H1 (cell line): Measurements from ENCODE around the gene SLC22A23. TPM values are rescaled to one million over a fixed set of nuclear protein-coding genes. Genes with fewer than 3 reads are reported as not detected.

Experiments used
- ATF2 ChIP-seq: IDR thresholded peaks from 2 replicates; pipeline ENCODE4 v1.6.1; 2012; ENCODE audit warnings: low read length, inconsistent platforms
- polyA plus RNA-seq, 7 experiments: library from polyadenylated mRNA; depleted of rRNA in 3 of 7; stranded (reverse) in 5 of 7; unstranded in 2 of 7; fragments of >200 nt in 5 of 7; fragments of 200-250 nt in 2 of 7; gene quantifications; 1 replicate in 5 of 7; 2 replicates in 1 of 7; 4 replicates in 1 of 7; pipeline versions ENCODE4 v1.2.1 to v1.2.3, GENCODE V29; 2011 to 2013; ENCODE audit warnings: missing spikeins in 2 of 7, mixed read lengths in 2 of 7
- total RNA-seq: library from RNA; stranded (reverse); fragmentation: NEBNext Ultra II Directional; extraction: Animal tissue kit (Norgen Biotek cat#: 25700); gene quantifications from 2 replicates; pipeline ENCODE4 v1.2.1, GENCODE V29; 2021

The SLC22A23 gene
- total and polyA plus RNA-seq, 2 of the 8 experiments (the other 6 are each of a cell fraction or from before 2014, with no cell fraction given), result 9.9 to 38.4 TPM

DNA sequence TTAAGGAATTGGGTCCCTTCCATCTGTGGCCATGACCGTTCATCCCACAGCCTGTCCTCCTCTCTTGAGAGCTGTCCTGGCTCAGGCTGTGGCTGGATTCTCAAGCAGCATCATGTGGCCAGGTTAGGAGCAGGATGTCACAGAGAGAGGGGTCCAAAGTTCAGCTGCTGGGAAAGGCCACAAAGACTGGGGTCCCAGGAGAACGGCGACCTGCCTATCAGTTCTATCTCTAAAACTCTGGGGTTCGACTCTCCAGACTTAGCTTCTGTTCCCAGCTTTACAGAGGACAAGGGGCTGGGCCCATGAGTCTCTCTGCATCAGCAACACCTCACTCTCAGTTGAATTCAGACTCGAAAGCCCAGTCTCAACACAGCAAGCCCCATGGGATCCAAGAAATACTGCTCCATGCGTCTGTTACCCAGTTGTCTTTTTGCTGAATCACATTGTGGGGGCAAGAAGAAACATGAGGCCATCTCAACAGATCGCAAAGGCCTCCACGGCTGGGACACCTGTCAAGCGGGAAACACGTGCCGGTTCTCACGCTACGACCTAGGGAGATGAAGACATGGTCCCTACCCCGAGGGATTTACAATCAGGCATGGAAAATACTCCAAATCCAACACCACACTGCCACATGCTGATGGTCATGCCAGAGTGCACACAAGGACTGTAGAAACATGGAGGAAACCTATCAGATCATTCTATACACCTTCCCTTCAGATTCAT, 95.4 kb downstream of the SLC22A23 start (continued):
- no peak for TF ChIP-seq ATF2
- TF ChIP-seq, all 59 proteins: peak for 0
